Uterus (tissue), 4 donors: ENCODE results near the gene SIPA1L3. TPM values are rescaled to one million over a fixed set of nuclear protein-coding genes. Genes with fewer than 3 reads are reported as not detected.

Experiments used
- DNase-seq, 2 donors: peaks; one replicate each; pipeline ENCODE4 v3.0.0-alpha.2; 2019 to 2020
- H3K27ac ChIP-seq, 2 donors: fragments of 200-600 bp; sonication (generic); 1 replicate in 1 of 2; 2 replicates in 1 of 2; pipeline ENCODE4 v1.5.1; 2016 to 2018
- H3K27me3 ChIP-seq, 2 donors: fragments of 200-600 bp; sonication (generic); one replicate each; pipeline ENCODE4 v1.5.1; 2018 to 2019; ENCODE audit warnings: control low read depth in 1 of 2
- H3K36me3 ChIP-seq, 2 donors: fragments of 200-600 bp; sonication (generic); one replicate each; pipeline ENCODE4 v1.5.1; 2019; ENCODE audit warnings: control low read depth in 1 of 2
- H3K4me1 ChIP-seq, 2 donors: fragments of 200-600 bp; sonication (generic); one replicate each; pipeline ENCODE4 v1.5.1; 2018 to 2019; ENCODE audit warnings: control low read depth in 1 of 2
- H3K4me3 ChIP-seq, 2 donors: fragments of 200-600 bp; sonication (generic); 1 replicate in 1 of 2; 2 replicates in 1 of 2; pipeline ENCODE4 v1.5.1; 2018 to 2019; ENCODE audit warnings: mild to moderate bottlenecking in 1 of 2
- H3K9me3 ChIP-seq, 2 donors: fragments of 200-600 bp; sonication (generic); one replicate each; pipeline ENCODE4 v1.5.1; 2019; ENCODE audit warnings: control low read depth in 1 of 2
- CTCF ChIP-seq, 4 experiments: fragments of 200-600 bp in 2 of 4; fragments of 450-650 bp in 2 of 4; sonication (generic) in 2 of 4; IDR thresholded peaks; one replicate each; pipeline ENCODE4 v1.5.1; 2016 to 2019; ENCODE audit warnings: antibody characterized with exemption in 4 of 4, mild to moderate bottlenecking in 2 of 4, moderate library complexity in 1 of 4
- POLR2A ChIP-seq, 2 donors: fragments of 450-650 bp; IDR thresholded peaks; one replicate each; pipeline ENCODE4 v1.6.1; 2016; ENCODE audit warnings: antibody characterized with exemption in 2 of 2, mild to moderate bottlenecking in 1 of 2, moderate library complexity in 1 of 2
- intact Hi-C: fragments of 100-400 bp; cut with DNase I; formaldehyde crosslinking; loops from one replicate; pipeline ENCODE4 v1.15.1; 2023; ENCODE audit warnings: low total_unique reads
- total RNA-seq, 4 donors: library from RNA; depleted of rRNA in 3 of 4; stranded (reverse); fragments of >200 nt in 3 of 4; gene quantifications; one replicate each; pipeline versions ENCODE4 v1.1.0 to v1.2.4, GENCODE V29; 2014 to 2023
- donor health status: DM: yes; HTN: yes; CAD: no.

Gene SIPA1L3
- total RNA-seq, 4 donors from 2014 or later: 11.5 to 41.8 (median 21.5) TPM

- H3K4me1 ChIP-seq: no peaks in the 10 kb centered on the region
- H3K9me3 ChIP-seq: no peaks in the 10 kb centered on the region
- no peak overlapping the region for H3K4me3 ChIP-seq
- H3K27ac ChIP-seq: no peak overlapping the region
- intact Hi-C loops: no loop called here
- TF ChIP-seq POLR2A (IDR thresholded peaks at IDR 0.05) (no peak), CTCF (IDR thresholded peaks at IDR 0.05) (no peak)
- H3K36me3 ChIP-seq: no peaks in the 10 kb centered on the region
- DNase-seq: no peak
- no peaks in the 10 kb centered on the region for H3K27me3 ChIP-seq
These were observed 99.5 kb downstream of the SIPA1L3 start for GRCh38 chr19:38006361-38007045.

GRCh38 chr19:38009650-38010242 is 102.7 kb downstream of the SIPA1L3 start:
- DNase-seq: no peak
- no peaks in the 10 kb centered on the region for H3K36me3 ChIP-seq
- TF ChIP-seq CTCF (IDR thresholded peaks at IDR 0.05): no peak
- TF ChIP-seq POLR2A (IDR thresholded peaks at IDR 0.05): no peak
- H3K4me3 ChIP-seq: no peak overlapping the region
- no peaks in the 10 kb centered on the region for H3K9me3 ChIP-seq
- no peaks in the 10 kb centered on the region for H3K4me1 ChIP-seq
- H3K27me3 ChIP-seq: no peaks in the 10 kb centered on the region
- H3K27ac ChIP-seq: no peak overlapping the region
- intact Hi-C loops: no loop called here

- intact Hi-C loops: no loop called here
- Histone ChIP-seq H3K27ac (no peak overlapping the region), H3K9me3 (no peaks in the 10 kb centered on the region), H3K27me3 (no peaks in the 10 kb centered on the region), H3K4me3 (no peak overlapping the region), H3K36me3 (no peaks in the 10 kb centered on the region), H3K4me1 (no peaks in the 10 kb centered on the region)
- DNase-seq: no peak
- TF ChIP-seq POLR2A (IDR thresholded peaks at IDR 0.05) (no peak), CTCF (IDR thresholded peaks at IDR 0.05) (no peak)
These were observed 104.4 kb downstream of the SIPA1L3 start for GRCh38 chr19:38011426-38011825.

- Histone ChIP-seq H3K4me1 (no peaks in the 10 kb centered on the region), H3K27me3 (no peaks in the 10 kb centered on the region), H3K36me3 (no peaks in the 10 kb centered on the region), H3K4me3 (no peak overlapping the region), H3K9me3 (no peaks in the 10 kb centered on the region), H3K27ac (no peak overlapping the region)
- no peak for TF ChIP-seq POLR2A (IDR thresholded peaks at IDR 0.05)
- no peak for TF ChIP-seq CTCF (IDR thresholded peaks at IDR 0.05)
- intact Hi-C loops: no loop called here
- DNase-seq: no peak
These were observed 105.3 kb downstream of the SIPA1L3 start for GRCh38 chr19:38012290-38012689.

GRCh38 chr19:38012944-38013343 is 105.9 kb downstream of the SIPA1L3 start:
- Histone ChIP-seq H3K4me3 (no peak overlapping the region), H3K27ac (no peak overlapping the region), H3K36me3 (no peaks in the 10 kb centered on the region), H3K4me1 (no peaks in the 10 kb centered on the region), H3K9me3 (no peaks in the 10 kb centered on the region), H3K27me3 (no peaks in the 10 kb centered on the region)
- intact Hi-C loops: no loop called here
- no peak for DNase-seq
- TF ChIP-seq CTCF (IDR thresholded peaks at IDR 0.05) (no peak), POLR2A (IDR thresholded peaks at IDR 0.05) (no peak)
